Measurements from ENCODE around the gene FASTK. TPM values are rescaled to one million over a fixed set of nuclear protein-coding genes. Genes with fewer than 3 reads are reported as not detected.

FASTK gene
- total RNA-seq, 1 donor: 86.0 TPM

DNA sequence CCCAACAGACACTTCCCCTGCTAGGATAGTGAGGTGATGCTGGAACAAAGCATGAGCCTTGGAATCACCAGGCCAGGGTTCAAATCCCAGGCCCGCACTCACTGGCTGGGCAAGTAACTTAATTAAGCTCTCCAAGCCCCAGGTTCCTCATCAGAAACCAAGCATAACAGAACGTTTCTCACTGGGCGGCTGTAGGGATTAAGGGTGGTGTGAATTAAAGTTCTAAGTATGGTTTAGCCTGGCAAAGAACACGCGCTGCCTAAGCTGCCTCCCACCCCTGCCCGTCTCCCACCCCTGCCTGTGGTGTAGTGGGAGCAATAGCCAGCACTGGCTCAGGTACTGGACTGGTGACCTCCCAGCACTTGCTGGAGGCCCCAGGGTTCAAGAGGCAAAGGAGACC, 15.6 kb downstream of the FASTK start:
- H3K4me3 ChIP-seq (ENCODE audit: low read depth, low read length): no peak overlapping the region
- no peak for TF ChIP-seq CTCF (IDR thresholded peaks at IDR 0.05; ENCODE audit: insufficient read depth, low read length)
- no peak for DNase-seq (ENCODE audit: low read depth)

GRCh38 chr7:151064454-151064853, 16.2 kb downstream of the FASTK start:
- H3K4me3 ChIP-seq (ENCODE audit: low read depth, low read length): no peak overlapping the region
- TF ChIP-seq CTCF (IDR thresholded peaks at IDR 0.05; ENCODE audit: insufficient read depth, low read length): no peak
- DNase-seq (ENCODE audit: low read depth): no peak

DNA sequence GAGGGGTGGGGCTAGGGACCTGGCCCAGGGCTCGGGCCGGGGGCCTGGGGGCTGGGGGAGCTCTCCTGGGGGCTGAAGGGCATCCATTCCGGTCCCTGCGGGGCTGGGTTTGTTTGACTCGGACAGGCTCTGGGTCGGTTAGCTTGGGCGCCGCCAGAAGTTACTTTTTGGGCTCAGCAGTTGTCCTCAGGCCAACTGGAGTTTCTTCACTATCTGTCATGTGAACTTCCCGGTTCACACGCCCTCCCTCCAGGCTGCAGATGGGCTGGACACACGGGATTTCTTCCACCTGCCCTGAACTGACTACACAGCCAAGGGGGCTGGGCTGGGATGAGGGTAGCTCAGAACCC, 17.4 kb downstream of the FASTK start:
- DNase-seq (ENCODE audit: low read depth): peak; percentile 71
- TF ChIP-seq CTCF (IDR thresholded peaks at IDR 0.05; ENCODE audit: insufficient read depth, low read length): no peak
- H3K4me3 ChIP-seq (ENCODE audit: low read depth, low read length): peak overlapping the region; percentile 39

- TF ChIP-seq CTCF (IDR thresholded peaks at IDR 0.05; ENCODE audit: insufficient read depth, low read length): no peak
- peak; percentile 62 for DNase-seq (ENCODE audit: low read depth)
- H3K4me3 ChIP-seq (ENCODE audit: low read depth, low read length): peak overlapping the region; percentile 53
Observed at GRCh38 chr7:151062399-151063211, 18.0 kb downstream of the FASTK start.

- TF ChIP-seq CTCF (IDR thresholded peaks at IDR 0.05; ENCODE audit: insufficient read depth, low read length): no peak
- peak overlapping the region; percentile 82 for H3K4me3 ChIP-seq (ENCODE audit: low read depth, low read length)
- no peak for DNase-seq (ENCODE audit: low read depth)
Observed at GRCh38 chr7:151062111-151062398, 18.6 kb downstream of the FASTK start.

GRCh38 chr7:151061213-151062110, 19.1 kb downstream of the FASTK start:
- H3K4me3 ChIP-seq (ENCODE audit: low read depth, low read length): peak overlapping the region; percentile 82
- TF ChIP-seq CTCF (IDR thresholded peaks at IDR 0.05; ENCODE audit: insufficient read depth, low read length): no peak
- no peak for DNase-seq (ENCODE audit: low read depth)

Measured in fibroblast of the aortic adventitia (primary cell).